HL-60/S4 (cell line): ENCODE measurements around the gene GPR68.
"Not testable (repeated sequence)": the region's sequence is repeated elsewhere in the genome, so short reads cannot be mapped to it uniquely, and the experiment has no call there.

Experiments used
- in situ Hi-C: fragments of 300-500 bp; cut with MboI; formaldehyde crosslinking; loops from 2 replicates; pipeline ENCODE4 v1.14.3; 2022; ENCODE audit warnings: low sequenced_read_pairs

Gene GPR68

GRCh38 chr14:91255026-91255695, 10.7 kb upstream of the GPR68 start:
- in situ Hi-C loops = no loop called here

- in situ Hi-C loops = no loop called here
Measured at GRCh38 chr14:91254461-91254860, 10.0 kb upstream of the GPR68 start.

GRCh38 chr14:91253795-91254323, 9.4 kb upstream of the GPR68 start:
- in situ Hi-C loops = no loop called here

- in situ Hi-C loops = no loop called here
Measured at GRCh38 chr14:91252871-91253794, 8.6 kb upstream of the GPR68 start.

- in situ Hi-C loops = no loop called here
Measured at GRCh38 chr14:91250912-91251311, 6.4 kb upstream of the GPR68 start.

- in situ Hi-C loops = no loop called here
Measured at GRCh38 chr14:91249841-91250616, 5.5 kb upstream of the GPR68 start.

GRCh38 chr14:91246051-91246852, 1.7 kb upstream of the GPR68 start:
- in situ Hi-C loops = no loop called here

- in situ Hi-C loops = not testable (repeated sequence)
Measured at GRCh38 chr14:91245616-91246015, 1.1 kb upstream of the GPR68 start.

GRCh38 chr14:91245029-91245428, 525 bp upstream of the GPR68 start:
- in situ Hi-C loops = no loop called here

GRCh38 chr14:91243074-91243471, 1.4 kb downstream of the GPR68 start:
- in situ Hi-C loops = no loop called here

- in situ Hi-C loops = no loop called here
Measured at GRCh38 chr14:91242635-91243034, 1.9 kb downstream of the GPR68 start.

GRCh38 chr14:91241863-91242262, 2.6 kb downstream of the GPR68 start:
- in situ Hi-C loops = no loop called here

- in situ Hi-C loops = no loop called here
Measured at GRCh38 chr14:91238661-91239060, 5.8 kb downstream of the GPR68 start.

GRCh38 chr14:91238085-91238484, 6.4 kb downstream of the GPR68 start:
- in situ Hi-C loops = no loop called here

- in situ Hi-C loops = no loop called here
Measured at GRCh38 chr14:91237219-91237618, 7.3 kb downstream of the GPR68 start.

GRCh38 chr14:91235841-91236240, 8.7 kb downstream of the GPR68 start:
- in situ Hi-C loops = no loop called here

GRCh38 chr14:91234791-91235114, 9.8 kb downstream of the GPR68 start:
- in situ Hi-C loops = no loop called here

GRCh38 chr14:91233936-91234790, 10.3 kb downstream of the GPR68 start:
- in situ Hi-C loops = no loop called here

GRCh38 chr14:91232603-91233002, 11.9 kb downstream of the GPR68 start:
- in situ Hi-C loops = no loop called here

- in situ Hi-C loops = no loop called here
Measured at GRCh38 chr14:91232052-91232451, 12.5 kb downstream of the GPR68 start.
